Stimulated activated CD8-positive, alpha-beta memory T cell treated with anti-CD3 and anti-CD28 coated beads, Interleukin-4, amount 100 ng/mL, for 48 hours (primary cell): ENCODE results near the gene RHBDL1.
"Not testable (repeated sequence)": the region's sequence is repeated elsewhere in the genome, so short reads cannot be mapped to it uniquely, and the experiment has no call there.

Source experiments
- DNase-seq: peaks from one replicate; pipeline ENCODE4 v3.0.0-alpha.2; 2020

RHBDL1 gene

GRCh38 chr16:689175-689897, 13.9 kb downstream of the RHBDL1 start:
- DNase-seq: no peak

- not testable (repeated sequence) for DNase-seq
Observed at GRCh38 chr16:691242-691641, 15.8 kb downstream of the RHBDL1 start.

- DNase-seq: no peak
Observed at GRCh38 chr16:692356-693108, 17.1 kb downstream of the RHBDL1 start.

DNA sequence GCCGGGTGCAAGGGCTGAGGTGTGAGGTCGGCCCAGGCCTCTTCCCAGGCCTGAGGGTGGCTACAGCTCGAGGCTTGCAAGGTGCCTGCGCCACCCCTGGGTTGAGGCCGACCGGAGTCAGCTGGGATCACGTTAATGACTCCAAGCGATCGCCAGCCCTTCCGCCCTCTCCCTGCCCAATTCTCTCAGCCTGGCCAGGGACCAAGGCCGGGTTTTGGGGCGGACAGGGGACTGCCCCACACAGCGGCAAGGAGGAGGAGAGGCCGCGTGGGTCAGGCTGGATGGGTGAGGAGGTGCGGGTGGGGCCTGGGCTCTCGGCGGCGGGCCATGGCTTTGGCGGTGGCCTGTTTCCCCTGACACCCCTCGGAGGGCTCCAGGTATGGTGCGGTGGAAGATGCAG, 17.9 kb downstream of the RHBDL1 start:
- no peak for DNase-seq

DNA sequence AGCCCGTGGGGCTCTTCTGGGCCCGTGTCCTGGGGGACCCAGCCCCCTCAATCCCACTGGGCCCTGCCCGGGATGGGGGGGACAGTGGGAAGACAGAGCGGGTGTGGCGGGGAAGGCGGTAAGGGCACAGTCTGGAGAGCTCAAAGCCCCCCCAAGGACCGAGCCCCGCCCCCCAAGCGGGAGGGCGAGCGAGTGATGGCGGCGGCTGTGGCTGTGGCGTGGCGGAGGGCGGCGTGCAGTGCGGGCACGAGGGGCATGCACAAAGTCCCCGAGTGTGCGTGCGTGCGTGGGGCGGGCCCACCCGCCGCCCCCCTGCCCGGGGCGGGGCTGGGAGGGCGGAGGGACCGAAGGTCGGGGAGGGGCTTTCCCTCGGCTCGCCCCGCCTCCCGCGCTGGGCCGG, 18.3 kb downstream of the RHBDL1 start:
- DNase-seq: no peak

GRCh38 chr16:694187-694862, 18.9 kb downstream of the RHBDL1 start:
- DNase-seq: no peak

DNA sequence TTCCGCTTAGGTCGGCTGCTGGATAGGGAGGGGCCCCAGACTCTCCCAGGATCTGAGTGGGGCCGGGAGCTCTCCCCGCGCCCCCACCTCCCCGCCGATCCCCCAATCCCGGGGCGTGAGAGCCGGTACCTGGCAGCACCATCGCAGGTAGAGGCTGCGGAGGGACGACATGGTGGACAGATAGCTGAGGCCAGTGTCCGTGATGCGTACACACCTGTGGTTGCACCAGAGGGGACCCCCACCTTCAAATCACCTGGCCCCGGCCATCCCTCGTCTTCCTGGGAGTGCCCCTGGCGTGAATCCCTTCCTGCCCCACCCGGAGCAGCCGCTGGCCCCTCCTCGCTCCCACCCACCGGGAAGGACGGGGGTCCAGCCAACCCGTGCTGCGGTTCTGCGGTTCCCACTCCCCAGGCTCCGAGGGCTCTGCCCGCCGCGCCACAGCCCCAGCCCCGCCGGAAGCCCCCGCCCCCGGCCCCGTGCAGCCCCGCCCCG, 19.4 kb downstream of the RHBDL1 start:
- DNase-seq: no peak

DNA sequence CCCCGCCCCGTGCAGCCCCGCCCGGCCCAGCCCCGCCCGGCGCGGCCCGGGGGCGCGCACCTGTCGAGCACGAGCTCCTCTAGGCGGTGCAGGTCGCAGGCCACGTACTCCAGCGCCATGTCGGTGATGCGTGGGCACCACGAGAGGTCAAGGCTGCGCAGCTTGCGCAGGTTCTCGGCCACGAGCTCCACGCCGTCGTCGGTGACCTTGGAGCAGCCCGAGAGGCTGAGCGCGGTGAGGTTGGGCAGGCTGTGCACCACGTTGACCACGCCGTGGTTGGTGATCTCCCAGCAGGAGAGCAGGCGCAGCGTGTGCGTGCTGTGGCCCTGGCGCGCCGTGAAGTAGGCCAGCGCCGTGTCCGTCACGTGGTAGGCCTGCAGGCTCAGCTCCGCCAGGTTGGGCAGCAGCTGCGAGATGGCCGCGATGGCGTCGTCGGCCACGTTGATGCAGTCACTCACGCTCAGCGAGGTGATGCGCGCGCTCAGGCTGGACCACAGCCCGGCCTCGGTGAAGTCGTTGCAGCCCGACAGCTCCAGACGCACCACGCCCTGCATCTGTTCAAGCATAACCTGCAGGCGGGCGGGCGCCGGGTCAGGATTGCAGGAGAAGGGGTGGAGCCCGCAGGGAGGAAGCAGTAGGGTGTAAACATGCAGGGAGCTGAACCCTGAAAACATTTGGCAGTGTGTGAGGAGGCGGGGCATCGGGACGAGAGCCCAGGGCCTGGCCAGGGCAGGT, 20.1 kb downstream of the RHBDL1 start:
- DNase-seq: peak; percentile 78

- no peak for DNase-seq
Observed at GRCh38 chr16:698911-699671, 23.6 kb downstream of the RHBDL1 start.

- peak; percentile 61 for DNase-seq
Observed at GRCh38 chr16:700684-701584, 25.5 kb downstream of the RHBDL1 start.

- no peak for DNase-seq
Observed at GRCh38 chr16:702341-702740, 26.9 kb downstream of the RHBDL1 start.

DNA sequence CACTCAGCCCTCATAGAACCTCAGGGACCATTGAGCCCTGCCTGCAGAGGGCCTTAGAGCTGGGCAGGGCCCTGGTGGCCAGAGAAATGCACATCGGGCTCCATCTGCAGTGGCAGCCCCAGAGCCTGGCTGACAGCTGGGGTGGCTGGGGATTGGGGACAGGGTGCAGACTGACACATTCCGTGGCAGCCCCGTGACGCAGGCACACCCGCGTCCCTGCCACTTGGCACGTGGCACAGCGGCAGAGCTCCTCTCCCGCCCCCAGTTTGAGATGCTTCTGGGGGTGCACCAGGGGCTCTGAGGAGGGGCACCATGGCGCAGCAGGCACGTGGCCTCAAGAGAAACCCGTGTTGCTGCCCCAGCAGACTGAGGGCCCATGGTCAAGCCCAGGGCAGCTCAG, 27.9 kb downstream of the RHBDL1 start:
- no peak for DNase-seq

GRCh38 chr16:704047-704446, 28.6 kb downstream of the RHBDL1 start:
- DNase-seq: no peak

GRCh38 chr16:704552-705380, 29.3 kb downstream of the RHBDL1 start:
- DNase-seq: no peak

DNA sequence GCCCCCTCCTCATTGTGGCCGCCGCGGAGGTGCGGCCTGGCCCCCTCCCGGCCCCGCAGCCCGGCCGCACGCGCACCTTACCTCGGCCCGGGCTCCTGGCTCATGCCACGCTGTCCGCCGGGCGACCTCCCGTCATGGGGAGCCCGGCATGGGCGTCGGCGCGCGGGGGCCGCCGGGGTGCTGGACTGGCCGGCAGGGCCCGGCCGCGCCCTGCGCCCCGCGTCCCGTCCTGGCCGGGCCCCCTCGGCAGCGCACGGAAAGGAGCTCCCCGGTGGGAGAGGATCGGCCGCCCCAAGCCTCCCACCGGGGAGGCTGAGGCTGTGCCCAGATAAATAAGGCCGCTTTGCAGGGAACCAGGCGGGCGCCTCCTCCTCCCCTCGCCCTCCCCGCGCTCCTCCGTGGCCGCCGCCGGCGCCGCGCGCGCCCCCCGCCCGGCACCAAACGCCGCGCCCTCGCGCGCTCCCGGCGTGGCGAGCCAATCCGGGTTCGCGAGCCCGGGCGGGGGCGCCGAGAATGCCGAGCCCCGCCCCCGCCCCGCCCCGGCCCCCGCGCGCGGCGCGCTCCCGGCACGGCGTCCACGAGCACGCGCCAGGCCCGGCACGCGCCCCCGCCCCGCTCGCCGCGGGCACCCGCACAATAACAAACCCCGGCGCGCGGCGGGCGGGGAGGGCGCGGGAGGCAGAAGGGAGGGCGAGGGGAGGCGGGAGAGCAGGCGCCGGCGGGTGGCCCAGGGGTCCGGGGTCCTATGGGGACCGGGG, 30.1 kb downstream of the RHBDL1 start, which contains the start of gene FBXL16:
Gene FBXL16, minus strand, starts transcription at position 371 of the 758 bp plus-strand sequence. CDS start 8,396 bp downstream, outside the sequence.
- DNase-seq: no peak

DNA sequence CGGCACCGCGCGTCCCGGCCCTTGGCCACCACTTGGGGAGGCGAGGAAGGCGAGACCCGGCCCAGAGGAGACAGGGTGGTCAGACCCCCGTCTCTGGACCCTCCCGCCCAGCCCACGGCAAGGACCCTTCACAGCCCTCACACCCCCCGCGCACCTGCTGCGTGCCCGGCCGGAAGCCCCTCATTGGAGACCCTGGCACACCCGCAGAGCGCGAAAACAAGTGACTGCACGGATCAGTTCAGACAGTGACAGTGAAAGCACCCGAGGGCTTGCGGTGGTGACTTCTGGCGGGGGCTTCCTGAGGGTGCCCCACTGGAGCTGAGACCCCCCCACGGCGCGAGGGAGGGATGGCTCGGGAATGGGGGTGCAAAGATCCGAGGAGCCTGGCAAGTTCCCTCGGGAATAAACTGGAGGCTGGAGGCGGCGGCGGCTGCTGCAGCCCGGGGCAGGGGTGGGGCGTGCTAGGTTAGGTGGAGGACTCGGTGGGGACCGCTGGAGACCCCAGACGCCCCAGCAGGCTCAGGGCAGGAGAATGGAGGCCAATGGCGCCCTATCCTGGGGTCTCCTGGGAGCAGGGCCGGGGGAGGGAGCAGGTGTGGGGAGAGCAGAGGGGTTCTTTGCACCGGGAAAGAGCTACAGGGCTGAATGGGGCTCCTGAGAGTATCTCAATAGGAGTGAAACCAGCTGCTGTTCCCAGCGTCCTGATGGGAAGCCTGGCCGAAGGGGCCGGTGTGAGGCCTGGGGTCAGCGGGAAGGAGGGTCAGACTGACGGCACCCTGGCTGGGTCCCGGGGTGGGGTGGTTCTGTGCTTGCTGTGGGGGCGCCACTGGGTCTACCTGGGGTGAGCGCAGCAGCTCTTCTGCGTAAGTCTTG, 31.0 kb downstream of the RHBDL1 start:
- DNase-seq: no peak

DNA sequence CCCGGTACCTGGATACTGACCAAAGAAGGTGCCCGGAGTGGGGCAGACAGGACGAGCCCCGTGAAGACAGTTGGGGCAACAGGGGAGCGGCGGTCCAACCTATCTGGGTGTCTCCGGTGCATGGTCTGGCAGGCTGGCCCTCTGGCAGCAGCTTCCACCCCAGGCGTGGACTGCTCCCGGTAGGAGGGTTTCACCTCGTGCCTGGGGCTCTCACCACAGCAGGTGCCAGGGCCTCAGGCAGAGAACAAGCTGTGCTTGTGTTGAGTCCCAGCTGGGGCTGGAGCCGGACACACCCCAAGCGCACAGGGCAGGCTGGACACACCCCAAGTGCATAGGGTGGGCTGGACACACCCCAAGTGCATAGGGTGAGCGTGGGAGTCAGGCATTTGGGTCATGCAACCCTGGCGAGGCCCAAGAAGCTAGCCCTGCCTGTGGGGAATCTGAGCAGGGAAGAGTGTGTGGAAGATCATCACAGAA, 31.6 kb downstream of the RHBDL1 start:
- DNase-seq: no peak

- DNase-seq: no peak
Observed at GRCh38 chr16:708019-708418, 32.5 kb downstream of the RHBDL1 start.
